8988T (cell line): ENCODE results near the gene TNIP1.

Source experiments
- DNase-seq: peaks from one replicate; pipeline ENCODE4 v3.0.0; 2011

Gene TNIP1

DNA sequence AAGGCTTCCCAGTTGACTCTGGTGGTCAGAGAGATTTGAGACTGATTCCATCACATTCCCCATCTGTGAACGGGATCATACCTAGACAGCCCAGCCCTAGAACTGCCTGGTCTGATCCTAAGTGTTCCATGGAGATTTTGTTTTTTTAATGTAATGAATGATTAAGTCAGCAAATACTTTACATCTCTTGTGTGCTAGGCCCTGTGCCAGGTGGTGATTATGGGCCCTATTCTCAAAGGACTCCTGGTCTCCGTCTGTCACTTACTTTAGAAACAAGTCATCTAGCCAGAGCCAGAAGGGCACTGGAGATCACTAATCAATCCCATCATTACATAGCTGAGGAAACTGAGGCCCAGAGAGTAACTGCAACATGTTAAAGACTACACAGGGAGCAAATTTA is 61.5 kb downstream of the TNIP1 start:
- DNase-seq, result no peak

DNA sequence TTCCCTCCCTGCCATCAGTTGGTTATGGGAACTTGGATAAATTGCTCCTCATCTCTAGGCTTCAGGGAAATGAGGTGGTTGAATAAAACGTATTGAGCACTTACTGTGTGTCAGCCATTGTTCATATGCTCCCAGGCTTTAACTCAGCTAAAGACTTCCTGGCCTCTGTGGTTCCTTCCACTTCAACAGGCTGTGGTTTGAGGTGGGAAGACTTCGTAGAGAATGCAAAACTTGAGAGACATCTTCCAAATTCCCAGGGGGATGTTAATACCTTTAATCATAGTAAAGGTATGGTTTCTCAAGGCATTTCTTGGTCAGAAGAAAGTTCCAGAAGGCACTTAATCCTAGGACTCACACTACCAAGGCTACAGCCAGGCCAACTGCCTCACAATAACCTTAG is 62.0 kb downstream of the TNIP1 start:
- DNase-seq, result no peak

DNA sequence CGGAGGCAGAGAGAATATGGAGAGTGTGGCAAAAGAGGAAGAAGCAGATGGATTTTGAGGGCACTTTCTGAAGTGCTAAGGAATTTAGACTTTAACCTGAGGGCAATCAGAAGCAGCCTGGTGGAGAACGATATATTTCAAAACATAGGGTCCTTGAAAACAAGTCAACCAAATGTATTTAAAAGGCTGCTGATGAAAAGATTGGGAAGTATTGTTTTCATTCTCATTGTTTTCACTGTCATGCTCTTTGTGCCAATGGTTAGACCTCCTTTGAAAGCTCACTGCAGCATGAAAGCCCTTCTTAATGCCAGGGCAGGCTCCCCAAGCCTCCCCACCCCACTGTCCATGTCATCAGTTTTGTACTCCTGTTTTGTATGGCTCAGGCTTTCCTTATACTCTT is 62.9 kb downstream of the TNIP1 start:
- no peak for DNase-seq

DNA sequence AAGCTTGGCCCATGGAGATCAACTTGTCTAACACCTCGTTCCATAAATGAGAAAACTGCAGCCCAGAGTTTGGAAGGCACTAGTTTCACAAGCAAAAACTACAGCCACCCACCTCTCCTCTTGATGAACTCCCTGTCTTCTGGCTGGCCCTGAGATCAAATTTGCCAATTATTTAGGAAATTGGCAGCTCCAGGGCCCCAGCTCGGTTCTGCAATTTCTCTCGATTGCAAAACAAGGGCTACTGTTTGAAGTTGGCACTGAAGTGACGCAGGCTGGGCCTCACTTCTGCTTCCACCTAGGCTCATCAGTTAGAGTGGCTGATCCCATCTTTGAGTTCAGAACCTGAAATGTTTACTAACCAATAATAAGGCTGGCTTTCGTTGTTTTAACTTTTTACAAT is 64.1 kb downstream of the TNIP1 start:
- no peak for DNase-seq

DNA sequence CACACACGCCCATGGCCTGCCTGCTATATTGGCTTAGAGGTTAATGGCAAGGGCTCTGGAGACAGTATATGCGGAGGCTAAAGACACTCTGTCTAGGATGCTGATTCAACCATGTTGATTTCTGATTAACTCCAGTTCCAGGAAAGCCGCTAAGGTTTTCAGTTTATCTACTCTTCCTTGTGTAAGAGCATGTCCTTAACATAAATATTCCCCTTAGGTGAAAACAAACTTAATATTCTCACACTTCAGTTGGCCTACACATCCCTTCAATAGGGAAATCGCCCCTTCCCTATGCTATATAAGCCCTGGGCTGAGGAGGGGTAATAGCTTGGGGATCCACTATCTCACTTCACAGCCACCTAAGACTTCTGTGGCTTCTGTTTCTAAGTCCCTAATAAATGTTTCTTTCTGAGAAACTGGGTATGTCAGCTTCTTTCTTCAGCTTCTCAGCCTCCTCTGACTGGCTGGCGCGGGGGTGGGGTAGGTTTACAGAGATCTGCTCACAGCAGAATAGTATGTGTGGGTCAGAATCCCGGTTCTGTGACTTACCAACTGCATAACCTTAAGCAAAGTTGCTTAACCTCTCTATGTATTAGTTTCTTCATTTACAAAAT is 64.8 kb downstream of the TNIP1 start:
- no peak for DNase-seq

GRCh38 chr5:151014680-151015343 is 66.0 kb downstream of the TNIP1 start:
- no peak for DNase-seq

GRCh38 chr5:151012862-151013261 is 68.0 kb downstream of the TNIP1 start:
- no peak for DNase-seq

- no peak for DNase-seq
Observed at GRCh38 chr5:151008906-151009305, 71.9 kb downstream of the TNIP1 start.

DNA sequence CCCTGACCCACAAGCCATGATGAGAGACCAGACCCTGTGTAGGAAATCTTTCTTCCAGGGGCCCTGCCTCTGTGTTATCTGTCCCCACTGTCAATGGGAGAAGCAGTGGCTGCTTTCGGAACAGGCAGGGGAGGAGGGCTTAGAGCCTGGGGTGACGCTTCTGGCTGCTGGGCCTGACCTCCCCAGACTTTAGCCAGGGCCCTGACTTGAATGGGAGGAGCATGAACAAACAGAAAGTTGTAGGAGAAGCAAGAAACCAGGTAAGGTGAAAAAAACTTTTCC is 72.7 kb downstream of the TNIP1 start:
- no peak for DNase-seq

DNA sequence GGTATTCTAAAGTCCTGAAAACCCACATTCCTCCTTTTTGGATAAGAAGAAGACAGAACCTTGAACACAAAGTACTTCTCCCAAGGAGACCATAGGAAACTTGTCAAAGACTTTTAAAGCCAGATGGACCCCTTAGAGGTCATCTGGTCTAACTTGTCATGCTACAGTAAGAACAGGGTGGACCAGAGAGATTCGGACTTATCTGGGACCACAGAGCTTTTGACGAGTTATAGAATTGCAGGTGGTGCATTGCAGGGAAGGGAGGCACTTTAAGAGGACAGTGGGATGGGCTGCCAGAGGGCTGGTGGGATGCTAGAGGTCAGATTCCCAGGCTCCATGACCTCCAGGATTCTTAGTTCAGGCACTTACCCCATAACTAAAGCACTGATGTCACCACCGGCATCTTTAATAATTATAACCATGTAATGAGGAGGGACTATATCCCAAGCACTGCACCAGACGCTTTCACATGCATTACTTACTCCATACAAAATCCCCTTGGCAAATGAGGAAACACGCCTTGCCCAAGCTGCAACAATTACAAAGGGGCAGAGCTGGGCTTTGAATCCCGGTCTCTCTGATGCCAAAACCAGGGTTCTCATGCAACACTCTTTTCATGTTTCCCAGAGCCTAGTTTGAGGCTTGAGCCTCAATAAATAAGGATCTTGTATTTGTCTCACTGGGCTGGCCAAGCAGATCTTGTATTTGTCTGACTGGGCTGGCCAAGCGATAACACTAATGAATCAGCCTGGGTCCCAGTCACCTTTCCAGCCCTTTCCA is 73.2 kb downstream of the TNIP1 start:
- no peak for DNase-seq

DNA sequence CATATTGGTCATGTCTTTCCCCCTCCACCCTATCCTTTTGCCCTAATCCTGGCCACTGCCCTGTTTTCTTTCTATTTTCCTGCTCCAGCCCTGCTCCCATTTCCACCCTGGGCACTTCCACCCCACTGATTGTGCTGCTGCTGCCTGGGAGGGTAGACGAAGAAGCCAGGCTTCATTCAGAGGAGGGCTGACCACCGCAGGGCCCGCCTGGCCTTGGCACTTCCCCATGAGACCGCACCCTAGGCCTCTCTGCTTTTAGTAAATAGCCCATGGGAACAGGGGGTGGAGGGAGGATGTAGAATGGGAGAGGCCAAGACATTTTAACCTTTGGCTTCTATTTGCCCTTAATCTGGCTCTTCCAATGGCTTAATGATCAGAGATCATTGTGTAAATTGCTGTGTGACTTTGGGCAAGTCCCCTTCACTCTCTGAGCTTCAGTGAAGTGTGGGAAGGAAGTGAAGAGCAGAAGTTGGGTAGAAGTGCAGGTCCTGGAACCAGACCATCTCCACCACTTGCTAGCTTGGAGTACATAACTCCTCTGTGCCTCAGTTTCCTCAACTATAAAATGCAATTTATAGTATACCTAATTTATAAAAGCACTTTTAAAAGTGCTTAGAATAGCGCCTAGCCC is 74.0 kb downstream of the TNIP1 start:
- no peak for DNase-seq

GRCh38 chr5:151005950-151006576 is 74.8 kb downstream of the TNIP1 start:
- DNase-seq, result no peak

- DNase-seq, result no peak
Observed at GRCh38 chr5:151005187-151005949, 75.5 kb downstream of the TNIP1 start.

- no peak for DNase-seq
Observed at GRCh38 chr5:151004499-151004898, 76.3 kb downstream of the TNIP1 start.

DNA sequence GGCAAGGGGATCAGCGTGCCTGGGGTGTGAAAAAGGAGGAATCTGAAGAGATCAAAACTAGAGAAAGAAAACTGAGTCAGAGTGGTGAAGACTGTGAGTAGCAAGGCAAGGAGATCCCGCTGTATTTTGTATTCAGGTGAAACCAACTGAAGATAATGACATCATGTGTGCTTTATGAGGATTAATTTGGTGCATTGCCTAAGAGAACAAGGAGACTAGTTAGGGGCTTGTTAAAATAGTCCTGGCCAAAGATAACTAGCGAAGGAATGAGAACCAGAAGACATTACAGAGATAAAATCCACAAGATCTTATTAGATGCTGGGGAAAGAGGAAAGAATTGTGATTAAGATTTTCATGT is 77.4 kb downstream of the TNIP1 start:
- DNase-seq, result no peak

- DNase-seq, result no peak
Observed at GRCh38 chr5:151002681-151003502, 77.9 kb downstream of the TNIP1 start.

DNA sequence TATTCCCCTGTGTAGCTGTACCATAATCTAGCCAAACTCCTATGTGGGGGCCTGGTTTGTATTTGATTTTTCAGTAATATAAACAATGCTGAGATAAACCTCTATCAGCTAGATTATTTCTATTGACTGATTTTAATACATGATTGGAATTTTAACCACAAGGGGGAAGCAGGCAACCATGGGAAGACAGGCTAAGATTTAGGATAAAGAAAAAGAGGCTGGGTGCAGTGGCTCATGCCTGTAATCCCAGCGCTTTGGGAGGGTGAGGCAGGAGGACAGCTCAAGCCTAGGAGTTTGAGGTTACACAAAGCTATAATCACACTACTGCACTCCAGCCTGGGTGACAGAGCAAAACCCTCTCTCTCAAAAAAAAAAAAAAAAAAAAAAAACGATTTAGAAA is 78.6 kb downstream of the TNIP1 start:
- no peak for DNase-seq

DNA sequence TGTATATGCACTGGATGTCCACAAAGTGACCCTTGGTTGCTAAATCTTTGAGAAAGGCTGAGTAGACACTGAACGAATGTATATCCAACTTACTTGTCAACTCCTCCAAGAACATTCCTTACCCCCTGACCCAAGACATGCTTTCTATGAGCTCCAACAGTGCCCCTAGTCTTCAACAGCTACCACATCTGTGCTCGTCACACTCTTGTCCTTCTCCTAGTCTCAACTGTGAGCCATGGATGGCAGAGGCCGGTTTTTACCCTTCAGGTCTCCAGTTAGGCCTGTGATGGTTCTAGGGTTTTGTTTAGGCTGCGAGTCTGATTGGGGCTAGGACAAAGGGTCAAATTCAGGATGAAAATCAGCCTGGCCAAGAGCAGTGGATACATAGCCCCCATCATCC is 79.4 kb downstream of the TNIP1 start:
- DNase-seq, result no peak

DNA sequence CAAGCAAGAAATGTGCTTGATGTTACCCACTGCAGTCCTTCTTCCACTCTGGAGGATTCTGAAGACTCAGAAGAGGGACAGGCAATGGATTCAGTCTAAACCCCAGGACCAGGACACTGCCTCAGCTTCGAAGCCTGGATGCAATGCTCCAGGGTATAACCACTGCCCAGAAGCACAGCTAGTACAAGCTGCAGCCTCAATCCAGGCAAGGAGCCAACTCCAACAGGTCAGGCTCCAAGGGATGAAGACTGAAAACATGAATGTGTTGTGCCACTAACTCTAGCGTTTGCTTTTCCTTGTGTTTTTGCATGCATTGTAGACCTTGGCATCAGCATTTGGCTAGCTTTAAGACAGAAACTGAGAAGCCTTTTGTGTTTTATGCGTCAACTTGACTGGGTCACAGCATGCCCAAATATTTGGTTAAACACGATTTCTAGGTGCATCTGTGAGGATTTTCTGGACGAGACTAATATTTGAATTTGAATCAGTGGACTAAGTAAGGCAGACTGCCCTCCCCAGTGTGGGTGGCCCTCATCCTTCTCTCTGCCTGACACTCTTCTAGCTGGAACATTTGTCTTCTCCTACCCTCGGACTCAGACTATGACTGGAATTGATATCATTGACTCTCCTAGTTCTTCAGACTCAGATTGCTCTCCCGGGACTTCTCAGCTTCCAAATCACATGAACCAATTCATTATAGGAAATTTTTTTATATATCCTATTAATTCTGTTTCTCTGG is 81.0 kb downstream of the TNIP1 start:
- DNase-seq, result no peak

DNA sequence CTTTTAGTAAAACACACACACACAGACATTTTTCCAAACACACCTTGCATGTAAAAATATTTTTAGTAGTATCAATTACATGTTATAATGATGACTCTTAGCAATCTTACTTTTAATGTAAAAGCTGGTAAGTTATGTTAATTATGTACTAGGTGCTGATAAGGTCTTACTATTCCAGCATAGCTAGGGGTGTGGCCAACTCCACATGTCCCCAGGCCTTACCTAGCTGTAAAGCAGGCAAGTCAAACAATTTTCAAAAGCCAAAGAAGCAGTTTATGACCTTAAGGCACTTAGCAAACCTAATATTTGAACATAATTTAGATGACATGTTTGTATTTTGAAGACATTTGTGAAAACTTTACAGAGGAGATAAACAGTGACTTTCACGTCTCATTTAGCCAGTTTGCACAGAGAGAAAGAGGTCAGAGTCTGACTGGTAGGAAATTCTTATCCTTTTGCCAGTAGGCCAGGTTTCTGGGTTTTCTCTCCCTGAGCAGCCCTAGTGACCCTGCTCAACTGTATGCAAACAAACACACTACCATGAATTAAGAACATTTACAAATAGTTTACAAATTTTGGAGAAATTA is 86.9 kb downstream of the TNIP1 start:
- DNase-seq, result no peak

GRCh38 chr5:150993422-150993821 is 87.4 kb downstream of the TNIP1 start:
- DNase-seq, result no peak
